Ishikawa (cell line): Measurements from ENCODE around the gene ROBO2.

Experiments used
- CEBPB ChIP-seq: IDR thresholded peaks from 2 replicates; pipeline ENCODE4 v1.6.1; 2012
- CREB1 ChIP-seq: IDR thresholded peaks from 2 replicates; pipeline ENCODE4 v1.6.1; 2012; ENCODE audit warnings: low read depth
- EGR1 ChIP-seq: IDR thresholded peaks from 2 replicates; pipeline ENCODE4 v1.6.1; 2012
- EP300 ChIP-seq: IDR thresholded peaks from 2 replicates; pipeline ENCODE4 v1.6.1; 2012; ENCODE audit warnings: borderline replicate concordance
- FOXM1 ChIP-seq: IDR thresholded peaks from 2 replicates; pipeline ENCODE4 v1.6.1; 2012; ENCODE audit warnings: low read depth, borderline replicate concordance
- NFIC ChIP-seq: IDR thresholded peaks from 2 replicates; pipeline ENCODE4 v1.6.1; 2012
- RAD21 ChIP-seq: IDR thresholded peaks from 2 replicates; pipeline ENCODE4 v1.6.1; 2012; ENCODE audit warnings: low read depth
- TAF1 ChIP-seq: IDR thresholded peaks from 2 replicates; pipeline ENCODE4 v1.6.1; 2012; ENCODE audit warnings: low read depth, mild to moderate bottlenecking
- TCF12 ChIP-seq: IDR thresholded peaks from 2 replicates; pipeline ENCODE4 v1.6.1; 2012; ENCODE audit warnings: low read depth
- TEAD4 ChIP-seq: IDR thresholded peaks from 2 replicates; pipeline ENCODE4 v1.6.1; 2012
- YY1 ChIP-seq: IDR thresholded peaks from 2 replicates; pipeline ENCODE4 v1.6.1; 2012; ENCODE audit warnings: low read depth
- TF ChIP-seq, protein P1 (sequence below): IDR thresholded peaks from 2 replicates; pipeline ENCODE4 v1.6.1; 2012
- TF ChIP-seq, protein P2 (sequence below): IDR thresholded peaks from 2 replicates; pipeline ENCODE4 v1.6.1; 2012; ENCODE audit warnings: low read depth, mild to moderate bottlenecking
- TF ChIP-seq, protein P3 (sequence below): IDR thresholded peaks from 2 replicates; pipeline ENCODE4 v1.6.1; 2012

DNA sequence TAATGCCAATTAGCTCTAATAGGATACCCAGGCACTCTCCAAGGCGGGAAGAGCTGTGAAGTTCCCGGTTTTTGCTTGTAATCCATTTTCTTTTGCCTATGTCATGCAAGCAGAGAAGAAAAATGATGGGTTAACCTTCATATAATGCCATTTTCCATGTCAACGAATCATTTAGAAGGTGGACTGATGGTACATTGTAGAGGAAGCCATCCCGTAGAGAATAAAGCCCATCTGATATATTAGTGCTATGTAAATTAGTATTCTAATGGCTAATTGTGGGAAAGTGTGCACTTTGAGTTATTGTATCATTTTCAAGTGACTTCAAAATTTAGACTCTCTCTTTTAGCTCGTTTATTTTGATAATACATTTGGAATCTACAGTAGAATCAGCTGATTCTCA, 509.1 kb downstream of the ROBO2 start:
- TF ChIP-seq, protein P1, sequence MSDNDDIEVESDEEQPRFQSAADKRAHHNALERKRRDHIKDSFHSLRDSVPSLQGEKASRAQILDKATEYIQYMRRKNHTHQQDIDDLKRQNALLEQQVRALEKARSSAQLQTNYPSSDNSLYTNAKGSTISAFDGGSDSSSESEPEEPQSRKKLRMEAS, result no peak
- TF ChIP-seq, protein P2, sequence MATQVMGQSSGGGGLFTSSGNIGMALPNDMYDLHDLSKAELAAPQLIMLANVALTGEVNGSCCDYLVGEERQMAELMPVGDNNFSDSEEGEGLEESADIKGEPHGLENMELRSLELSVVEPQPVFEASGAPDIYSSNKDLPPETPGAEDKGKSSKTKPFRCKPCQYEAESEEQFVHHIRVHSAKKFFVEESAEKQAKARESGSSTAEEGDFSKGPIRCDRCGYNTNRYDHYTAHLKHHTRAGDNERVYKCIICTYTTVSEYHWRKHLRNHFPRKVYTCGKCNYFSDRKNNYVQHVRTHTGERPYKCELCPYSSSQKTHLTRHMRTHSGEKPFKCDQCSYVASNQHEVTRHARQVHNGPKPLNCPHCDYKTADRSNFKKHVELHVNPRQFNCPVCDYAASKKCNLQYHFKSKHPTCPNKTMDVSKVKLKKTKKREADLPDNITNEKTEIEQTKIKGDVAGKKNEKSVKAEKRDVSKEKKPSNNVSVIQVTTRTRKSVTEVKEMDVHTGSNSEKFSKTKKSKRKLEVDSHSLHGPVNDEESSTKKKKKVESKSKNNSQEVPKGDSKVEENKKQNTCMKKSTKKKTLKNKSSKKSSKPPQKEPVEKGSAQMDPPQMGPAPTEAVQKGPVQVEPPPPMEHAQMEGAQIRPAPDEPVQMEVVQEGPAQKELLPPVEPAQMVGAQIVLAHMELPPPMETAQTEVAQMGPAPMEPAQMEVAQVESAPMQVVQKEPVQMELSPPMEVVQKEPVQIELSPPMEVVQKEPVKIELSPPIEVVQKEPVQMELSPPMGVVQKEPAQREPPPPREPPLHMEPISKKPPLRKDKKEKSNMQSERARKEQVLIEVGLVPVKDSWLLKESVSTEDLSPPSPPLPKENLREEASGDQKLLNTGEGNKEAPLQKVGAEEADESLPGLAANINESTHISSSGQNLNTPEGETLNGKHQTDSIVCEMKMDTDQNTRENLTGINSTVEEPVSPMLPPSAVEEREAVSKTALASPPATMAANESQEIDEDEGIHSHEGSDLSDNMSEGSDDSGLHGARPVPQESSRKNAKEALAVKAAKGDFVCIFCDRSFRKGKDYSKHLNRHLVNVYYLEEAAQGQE, result no peak
- no peak for TF ChIP-seq EGR1
- TF ChIP-seq, protein P3, sequence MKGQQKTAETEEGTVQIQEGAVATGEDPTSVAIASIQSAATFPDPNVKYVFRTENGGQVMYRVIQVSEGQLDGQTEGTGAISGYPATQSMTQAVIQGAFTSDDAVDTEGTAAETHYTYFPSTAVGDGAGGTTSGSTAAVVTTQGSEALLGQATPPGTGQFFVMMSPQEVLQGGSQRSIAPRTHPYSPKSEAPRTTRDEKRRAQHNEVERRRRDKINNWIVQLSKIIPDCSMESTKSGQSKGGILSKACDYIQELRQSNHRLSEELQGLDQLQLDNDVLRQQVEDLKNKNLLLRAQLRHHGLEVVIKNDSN, result no peak
- no peak for TF ChIP-seq TAF1
- no peak for TF ChIP-seq EP300
- no peak for TF ChIP-seq CEBPB
- TF ChIP-seq RAD21, result no peak
- no peak for TF ChIP-seq YY1
- TF ChIP-seq NFIC, result no peak
- no peak for TF ChIP-seq TCF12
- TF ChIP-seq TEAD4, result no peak
- TF ChIP-seq FOXM1, result no peak
- TF ChIP-seq CREB1, result no peak
